IPS-18a (cell line): Measurements from ENCODE around the gene ZDHHC5.
"Not testable (repeated sequence)": the region's sequence is repeated elsewhere in the genome, so short reads cannot be mapped to it uniquely, and the experiment has no call there.

Source experiments
- H3K27ac ChIP-seq: one replicate; pipeline ENCODE4 v1.5.1; 2013; ENCODE audit warnings: low read length
- H3K27me3 ChIP-seq: one replicate; pipeline ENCODE4 v1.6.1; 2013; ENCODE audit warnings: mild to moderate bottlenecking, low read length; ENCODE audit not compliant: control insufficient read depth, insufficient read depth
- H3K36me3 ChIP-seq: one replicate; pipeline ENCODE4 v1.6.1; 2013; ENCODE audit warnings: low read depth, low read length; ENCODE audit not compliant: control insufficient read depth
- H3K4me1 ChIP-seq: one replicate; pipeline ENCODE4 v1.6.1; 2013; ENCODE audit warnings: low read depth, low read length; ENCODE audit not compliant: control insufficient read depth
- H3K4me3 ChIP-seq: one replicate; pipeline ENCODE4 v1.5.1; 2013; ENCODE audit warnings: low read length
- H3K9ac ChIP-seq: one replicate; pipeline ENCODE4 v1.6.1; 2013; ENCODE audit warnings: mild to moderate bottlenecking, low read length, moderate library complexity
- H3K9me3 ChIP-seq: one replicate; pipeline ENCODE4 v1.6.1; 2013; ENCODE audit warnings: low read depth, low read length; ENCODE audit not compliant: control insufficient read depth

The ZDHHC5 gene

GRCh38 chr11:57646194-57646798, 21.6 kb upstream of the ZDHHC5 start:
- Histone ChIP-seq H3K9me3 (no peaks in the 10 kb centered on the region), H3K9ac (peak overlapping the region; percentile 44), H3K4me3 (peak overlapping the region; percentile 66), H3K27me3 (peaks cover 13% of the 10 kb centered on the region), H3K36me3 (peaks cover 13% of the 10 kb centered on the region), H3K27ac (no peak overlapping the region), H3K4me1 (peaks cover 63% of the 10 kb centered on the region)

- H3K27ac ChIP-seq: no peak overlapping the region
- H3K36me3 ChIP-seq: peaks cover 7% of the 10 kb centered on the region
- no peaks in the 10 kb centered on the region for H3K9me3 ChIP-seq
- peak overlapping the region; percentile 66 for H3K4me3 ChIP-seq
- H3K27me3 ChIP-seq: peaks cover 18% of the 10 kb centered on the region
- H3K9ac ChIP-seq: peak overlapping the region; percentile 44
- H3K4me1 ChIP-seq: peaks cover 60% of the 10 kb centered on the region
These were observed 21.1 kb upstream of the ZDHHC5 start for GRCh38 chr11:57646799-57647303.

- H3K4me3 ChIP-seq: peak overlapping the region; percentile 66
- peaks cover 6% of the 10 kb centered on the region for H3K36me3 ChIP-seq
- H3K4me1 ChIP-seq: peaks cover 60% of the 10 kb centered on the region
- no peak overlapping the region for H3K27ac ChIP-seq
- H3K9ac ChIP-seq: peak overlapping the region; percentile 44
- no peaks in the 10 kb centered on the region for H3K9me3 ChIP-seq
- peaks cover 22% of the 10 kb centered on the region for H3K27me3 ChIP-seq
These were observed 20.5 kb upstream of the ZDHHC5 start for GRCh38 chr11:57647372-57647771.

- peak overlapping the region; percentile 66 for H3K4me3 ChIP-seq
- H3K36me3 ChIP-seq: peaks cover 6% of the 10 kb centered on the region
- H3K27ac ChIP-seq: no peak overlapping the region
- peaks cover 30% of the 10 kb centered on the region for H3K27me3 ChIP-seq
- H3K4me1 ChIP-seq: peaks cover 59% of the 10 kb centered on the region
- H3K9ac ChIP-seq: peak overlapping the region; percentile 44
- no peaks in the 10 kb centered on the region for H3K9me3 ChIP-seq
These were observed 19.7 kb upstream of the ZDHHC5 start for GRCh38 chr11:57647960-57648800.

GRCh38 chr11:57648801-57649735, 18.8 kb upstream of the ZDHHC5 start:
- peak overlapping the region; percentile 66 for H3K4me3 ChIP-seq
- H3K27ac ChIP-seq: no peak overlapping the region

GRCh38 chr11:57649826-57650738, 17.8 kb upstream of the ZDHHC5 start, which contains the start of gene YPEL4:
YPEL4 (minus strand) TSS chr11:57649912; CDS start chr11:57647107, 2,805 bp downstream.
- H3K4me3 ChIP-seq: peak within 1 kb of the TSS; percentile 66
- H3K27ac ChIP-seq: no peak within 1 kb of the TSS
- peak within 1 kb of the TSS; percentile 44 for H3K9ac ChIP-seq

More at GRCh38 chr11:57648801-57649735, 18.8 kb upstream of the ZDHHC5 start:
- H3K9me3 ChIP-seq: no peaks in the 10 kb centered on the region
- H3K4me1 ChIP-seq: peaks cover 53% of the 10 kb centered on the region
- peak overlapping the region; percentile 44 for H3K9ac ChIP-seq
- peaks cover 31% of the 10 kb centered on the region for H3K27me3 ChIP-seq
- H3K36me3 ChIP-seq: no peaks in the 10 kb centered on the region

GRCh38 chr11:57650739-57651090, 17.2 kb upstream of the ZDHHC5 start:
- Histone ChIP-seq H3K36me3 (no peaks in the 10 kb centered on the region), H3K27ac (no peak overlapping the region), H3K4me1 (peaks cover 44% of the 10 kb centered on the region), H3K9ac (no peak overlapping the region), H3K9me3 (no peaks in the 10 kb centered on the region), H3K4me3 (peak overlapping the region; percentile 54), H3K27me3 (peaks cover 46% of the 10 kb centered on the region)

More at GRCh38 chr11:57649826-57650738, 17.8 kb upstream of the ZDHHC5 start, which contains the start of gene YPEL4:
- Histone ChIP-seq H3K9me3 (no peaks in the 10 kb centered on the region), H3K27me3 (peaks cover 40% of the 10 kb centered on the region), H3K36me3 (no peaks in the 10 kb centered on the region), H3K4me1 (peaks cover 51% of the 10 kb centered on the region)

- no peaks in the 10 kb centered on the region for H3K9me3 ChIP-seq
- peaks cover 46% of the 10 kb centered on the region for H3K27me3 ChIP-seq
- peaks cover 37% of the 10 kb centered on the region for H3K4me1 ChIP-seq
- no peak overlapping the region for H3K4me3 ChIP-seq
- H3K36me3 ChIP-seq: no peaks in the 10 kb centered on the region
- H3K27ac ChIP-seq: no peak overlapping the region
- no peak overlapping the region for H3K9ac ChIP-seq
These were observed 16.5 kb upstream of the ZDHHC5 start for GRCh38 chr11:57651408-57651807.

- not testable (repeated sequence) for H3K27ac ChIP-seq, H3K9ac ChIP-seq, H3K36me3 ChIP-seq, H3K9me3 ChIP-seq, H3K4me3 ChIP-seq
- Histone ChIP-seq H3K4me1 (peaks cover 30% of the 10 kb centered on the region), H3K27me3 (peaks cover 46% of the 10 kb centered on the region)
These were observed 15.7 kb upstream of the ZDHHC5 start for GRCh38 chr11:57652230-57652629.

GRCh38 chr11:57652662-57653061, 15.3 kb upstream of the ZDHHC5 start:
- Histone ChIP-seq H3K27me3 (peaks cover 46% of the 10 kb centered on the region), H3K4me3 (no peak overlapping the region), H3K9me3 (no peaks in the 10 kb centered on the region), H3K27ac (no peak overlapping the region), H3K4me1 (peaks cover 25% of the 10 kb centered on the region), H3K9ac (no peak overlapping the region), H3K36me3 (no peaks in the 10 kb centered on the region)
